HepG2 (cell line): ENCODE data around the gene PCNA. TPM values are rescaled to one million over a fixed set of nuclear protein-coding genes. Genes with fewer than 3 reads are reported as not detected.

Experiments used
- REXO4 ChIP-seq: sonication (generic); formaldehyde crosslinking; IDR thresholded peaks from 2 replicates; pipeline ENCODE4 v1.8.0; 2022; ENCODE audit warnings: missing genetic modification reagents, mild to moderate bottlenecking, borderline replicate concordance
- ZFP62 ChIP-seq: sonication (generic); formaldehyde crosslinking; IDR thresholded peaks from 2 replicates; pipeline ENCODE4 v1.4.0; 2020; ENCODE audit warnings: missing genetic modification reagents
- ZNF713 ChIP-seq: sonication (generic); formaldehyde crosslinking; IDR thresholded peaks from 2 replicates; pipeline ENCODE4 v1.4.0; 2020; ENCODE audit warnings: mild to moderate bottlenecking, missing genetic modification reagents
- polyA plus RNA-seq, 8 experiments: library from polyadenylated mRNA; depleted of rRNA in 3 of 8; stranded (reverse) in 7 of 8; unstranded in 1 of 8; fragments of >200 nt; fragmentation: Illumina TruSeq in 4 of 8; extraction: Trizol in 4 of 8; gene quantifications; 2 replicates each; pipeline versions ENCODE4 v1.2.1 to v1.2.3, GENCODE V29; 2011 to 2016; ENCODE audit warnings: low read depth in 4 of 8, missing spikeins in 1 of 8, mixed read lengths in 1 of 8; ENCODE audit not compliant: insufficient read depth in 1 of 8
- total RNA-seq, 5 experiments: library from RNA; depleted of rRNA; stranded (reverse); fragments of >200 nt; fragmentation: Illumina TruSeq; extraction: Trizol; gene quantifications; 2 replicates each; pipeline ENCODE4 v1.2.3, GENCODE V29; 2016; ENCODE audit warnings: low read depth in 1 of 5
- TF ChIP-seq, protein P1 (sequence below): sonication (generic); formaldehyde crosslinking; IDR thresholded peaks from 2 replicates; pipeline ENCODE4 v1.5.0; 2020; ENCODE audit warnings: mild to moderate bottlenecking, missing genetic modification reagents, borderline replicate concordance
- TF ChIP-seq, protein P2 (sequence below): sonication (generic); formaldehyde crosslinking; IDR thresholded peaks from 2 replicates; pipeline ENCODE4 v1.4.0; 2020; ENCODE audit warnings: mild to moderate bottlenecking, missing genetic modification reagents
- TF ChIP-seq, protein P3 (sequence below): sonication (generic); formaldehyde crosslinking; conservative IDR thresholded peaks from 2 replicates; pipeline ENCODE4 v1.4.0; 2020; ENCODE audit warnings: missing genetic modification reagents
- TF ChIP-seq, protein P4 (sequence below): sonication (generic); formaldehyde crosslinking; IDR thresholded peaks from 2 replicates; pipeline ENCODE4 v1.4.0; 2020; ENCODE audit warnings: missing genetic modification reagents
- TF ChIP-seq, protein P5 (sequence below): sonication (generic); formaldehyde crosslinking; IDR thresholded peaks from 2 replicates; pipeline ENCODE4 v1.9.0; 2021; ENCODE audit warnings: missing genetic modification reagents, borderline replicate concordance

The PCNA gene
- total and polyA plus RNA-seq, 2 of the 13 experiments (the other 11 are each of a cell fraction or from before 2014, with no cell fraction given): 229 to 655 TPM

DNA sequence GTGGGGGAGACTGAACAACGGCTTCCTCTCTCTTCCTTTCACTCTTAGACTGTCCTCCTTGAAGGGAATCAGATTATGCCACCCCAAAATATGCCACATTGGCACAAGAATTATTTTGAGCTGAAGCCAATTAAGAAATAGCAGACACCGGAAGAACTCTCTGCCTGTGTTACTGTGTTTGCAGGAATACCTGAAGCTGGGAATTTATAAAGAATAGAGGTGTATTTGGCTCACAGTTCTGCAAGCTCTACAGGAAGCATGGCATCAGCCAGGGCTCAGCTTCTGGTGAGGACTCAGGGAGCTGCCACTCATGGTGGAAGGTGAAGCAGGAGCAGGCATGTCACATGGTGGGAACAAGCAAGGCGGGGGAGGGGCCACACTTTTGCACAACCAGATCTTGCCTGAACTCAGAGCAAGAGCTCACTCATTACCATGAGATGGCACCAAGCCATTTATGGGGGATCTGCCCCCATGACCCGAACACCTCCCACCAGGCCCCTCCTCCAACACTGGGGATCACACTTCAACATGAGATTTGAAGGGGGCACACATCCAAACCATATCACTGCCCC, 46.0 kb downstream of the PCNA start (continued):
- TF ChIP-seq, protein P1, sequence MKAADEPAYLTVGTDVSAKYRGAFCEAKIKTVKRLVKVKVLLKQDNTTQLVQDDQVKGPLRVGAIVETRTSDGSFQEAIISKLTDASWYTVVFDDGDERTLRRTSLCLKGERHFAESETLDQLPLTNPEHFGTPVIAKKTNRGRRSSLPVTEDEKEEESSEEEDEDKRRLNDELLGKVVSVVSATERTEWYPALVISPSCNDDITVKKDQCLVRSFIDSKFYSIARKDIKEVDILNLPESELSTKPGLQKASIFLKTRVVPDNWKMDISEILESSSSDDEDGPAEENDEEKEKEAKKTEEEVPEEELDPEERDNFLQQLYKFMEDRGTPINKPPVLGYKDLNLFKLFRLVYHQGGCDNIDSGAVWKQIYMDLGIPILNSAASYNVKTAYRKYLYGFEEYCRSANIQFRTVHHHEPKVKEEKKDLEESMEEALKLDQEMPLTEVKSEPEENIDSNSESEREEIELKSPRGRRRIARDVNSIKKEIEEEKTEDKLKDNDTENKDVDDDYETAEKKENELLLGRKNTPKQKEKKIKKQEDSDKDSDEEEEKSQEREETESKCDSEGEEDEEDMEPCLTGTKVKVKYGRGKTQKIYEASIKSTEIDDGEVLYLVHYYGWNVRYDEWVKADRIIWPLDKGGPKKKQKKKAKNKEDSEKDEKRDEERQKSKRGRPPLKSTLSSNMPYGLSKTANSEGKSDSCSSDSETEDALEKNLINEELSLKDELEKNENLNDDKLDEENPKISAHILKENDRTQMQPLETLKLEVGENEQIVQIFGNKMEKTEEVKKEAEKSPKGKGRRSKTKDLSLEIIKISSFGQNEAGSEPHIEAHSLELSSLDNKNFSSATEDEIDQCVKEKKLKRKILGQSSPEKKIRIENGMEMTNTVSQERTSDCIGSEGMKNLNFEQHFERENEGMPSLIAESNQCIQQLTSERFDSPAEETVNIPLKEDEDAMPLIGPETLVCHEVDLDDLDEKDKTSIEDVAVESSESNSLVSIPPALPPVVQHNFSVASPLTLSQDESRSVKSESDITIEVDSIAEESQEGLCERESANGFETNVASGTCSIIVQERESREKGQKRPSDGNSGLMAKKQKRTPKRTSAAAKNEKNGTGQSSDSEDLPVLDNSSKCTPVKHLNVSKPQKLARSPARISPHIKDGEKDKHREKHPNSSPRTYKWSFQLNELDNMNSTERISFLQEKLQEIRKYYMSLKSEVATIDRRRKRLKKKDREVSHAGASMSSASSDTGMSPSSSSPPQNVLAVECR (CRISPR knock-in tag): no peak
- TF ChIP-seq, protein P2, sequence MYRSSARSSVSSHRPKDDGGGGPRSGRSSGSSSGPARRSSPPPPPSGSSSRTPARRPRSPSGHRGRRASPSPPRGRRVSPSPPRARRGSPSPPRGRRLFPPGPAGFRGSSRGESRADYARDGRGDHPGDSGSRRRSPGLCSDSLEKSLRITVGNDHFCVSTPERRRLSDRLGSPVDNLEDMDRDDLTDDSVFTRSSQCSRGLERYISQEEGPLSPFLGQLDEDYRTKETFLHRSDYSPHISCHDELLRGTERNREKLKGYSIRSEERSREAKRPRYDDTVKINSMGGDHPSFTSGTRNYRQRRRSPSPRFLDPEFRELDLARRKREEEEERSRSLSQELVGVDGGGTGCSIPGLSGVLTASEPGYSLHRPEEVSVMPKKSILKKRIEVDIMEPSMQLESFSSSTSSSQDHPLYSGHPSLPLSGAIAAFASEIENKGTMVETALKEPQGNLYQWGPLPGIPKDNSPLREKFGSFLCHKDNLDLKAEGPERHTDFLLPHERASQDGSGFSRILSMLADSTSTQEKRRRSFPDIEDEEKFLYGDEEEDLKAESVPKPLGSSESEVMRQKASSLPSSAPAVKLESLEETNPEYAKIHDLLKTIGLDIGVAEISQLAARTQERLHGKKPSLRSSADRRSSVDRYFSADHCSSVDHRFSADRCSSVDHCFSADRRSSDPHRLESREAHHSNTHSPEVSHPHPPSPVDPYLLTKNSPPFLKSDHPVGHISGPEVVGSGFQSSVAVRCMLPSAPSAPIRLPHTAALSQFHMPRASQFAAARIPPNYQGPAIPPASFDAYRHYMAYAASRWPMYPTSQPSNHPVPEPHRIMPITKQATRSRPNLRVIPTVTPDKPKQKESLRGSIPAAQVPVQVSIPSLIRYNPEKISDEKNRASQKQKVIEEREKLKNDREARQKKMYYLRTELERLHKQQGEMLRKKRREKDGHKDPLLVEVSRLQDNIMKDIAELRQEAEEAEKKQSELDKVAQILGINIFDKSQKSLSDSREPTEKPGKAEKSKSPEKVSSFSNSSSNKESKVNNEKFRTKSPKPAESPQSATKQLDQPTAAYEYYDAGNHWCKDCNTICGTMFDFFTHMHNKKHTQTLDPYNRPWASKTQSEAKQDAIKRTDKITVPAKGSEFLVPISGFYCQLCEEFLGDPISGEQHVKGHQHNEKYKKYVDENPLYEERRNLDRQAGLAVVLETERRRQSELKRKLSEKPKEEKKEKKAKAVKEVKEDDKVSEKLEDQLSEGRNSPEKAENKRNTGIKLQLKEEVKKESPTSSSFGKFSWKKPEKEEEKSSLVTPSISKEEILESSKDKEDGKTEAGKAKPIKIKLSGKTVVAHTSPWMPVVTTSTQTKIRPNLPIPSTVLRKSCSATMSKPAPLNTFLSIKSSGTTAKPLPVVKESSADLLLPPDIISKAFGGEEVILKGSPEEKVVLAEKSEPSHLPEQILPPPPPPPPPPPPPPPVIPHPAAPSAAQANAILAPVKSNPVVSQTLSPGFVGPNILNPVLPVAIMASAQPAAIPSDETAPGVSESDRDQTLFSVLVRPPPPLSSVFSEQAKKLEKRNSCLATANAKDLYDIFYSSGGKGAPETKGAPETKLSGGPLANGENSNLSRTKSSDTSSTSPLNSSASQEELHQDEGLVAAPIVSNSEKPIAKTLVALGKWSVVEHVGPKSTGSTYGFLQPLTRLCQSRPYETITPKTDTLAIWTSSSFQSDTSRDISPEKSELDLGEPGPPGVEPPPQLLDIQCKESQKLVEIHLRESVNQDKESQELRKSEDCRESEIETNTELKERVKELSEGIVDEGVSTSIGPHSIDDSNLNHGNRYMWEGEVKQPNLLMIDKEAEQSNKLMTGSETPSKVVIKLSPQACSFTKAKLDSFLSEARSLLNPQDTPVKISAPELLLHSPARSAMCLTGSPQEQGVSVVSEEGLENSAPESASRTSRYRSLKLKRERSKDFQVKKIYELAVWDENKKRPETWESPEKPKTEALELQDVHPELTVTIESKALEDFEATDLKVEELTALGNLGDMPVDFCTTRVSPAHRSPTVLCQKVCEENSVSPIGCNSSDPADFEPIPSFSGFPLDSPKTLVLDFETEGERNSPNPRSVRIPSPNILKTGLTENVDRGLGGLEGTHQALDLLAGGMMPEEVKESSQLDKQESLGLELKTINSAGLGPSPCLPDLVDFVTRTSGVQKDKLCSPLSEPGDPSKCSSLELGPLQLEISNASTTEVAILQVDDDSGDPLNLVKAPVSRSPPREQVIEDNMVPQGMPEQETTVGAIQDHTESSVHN (CRISPR knock-in tag): no peak
- TF ChIP-seq REXO4 (CRISPR knock-in tag) (no peak), ZFP62 (CRISPR knock-in tag) (no peak), ZNF713 (no peak)
- TF ChIP-seq, protein P3, sequence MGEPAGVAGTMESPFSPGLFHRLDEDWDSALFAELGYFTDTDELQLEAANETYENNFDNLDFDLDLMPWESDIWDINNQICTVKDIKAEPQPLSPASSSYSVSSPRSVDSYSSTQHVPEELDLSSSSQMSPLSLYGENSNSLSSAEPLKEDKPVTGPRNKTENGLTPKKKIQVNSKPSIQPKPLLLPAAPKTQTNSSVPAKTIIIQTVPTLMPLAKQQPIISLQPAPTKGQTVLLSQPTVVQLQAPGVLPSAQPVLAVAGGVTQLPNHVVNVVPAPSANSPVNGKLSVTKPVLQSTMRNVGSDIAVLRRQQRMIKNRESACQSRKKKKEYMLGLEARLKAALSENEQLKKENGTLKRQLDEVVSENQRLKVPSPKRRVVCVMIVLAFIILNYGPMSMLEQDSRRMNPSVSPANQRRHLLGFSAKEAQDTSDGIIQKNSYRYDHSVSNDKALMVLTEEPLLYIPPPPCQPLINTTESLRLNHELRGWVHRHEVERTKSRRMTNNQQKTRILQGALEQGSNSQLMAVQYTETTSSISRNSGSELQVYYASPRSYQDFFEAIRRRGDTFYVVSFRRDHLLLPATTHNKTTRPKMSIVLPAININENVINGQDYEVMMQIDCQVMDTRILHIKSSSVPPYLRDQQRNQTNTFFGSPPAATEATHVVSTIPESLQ (CRISPR knock-in tag): no peak
- TF ChIP-seq, protein P4, sequence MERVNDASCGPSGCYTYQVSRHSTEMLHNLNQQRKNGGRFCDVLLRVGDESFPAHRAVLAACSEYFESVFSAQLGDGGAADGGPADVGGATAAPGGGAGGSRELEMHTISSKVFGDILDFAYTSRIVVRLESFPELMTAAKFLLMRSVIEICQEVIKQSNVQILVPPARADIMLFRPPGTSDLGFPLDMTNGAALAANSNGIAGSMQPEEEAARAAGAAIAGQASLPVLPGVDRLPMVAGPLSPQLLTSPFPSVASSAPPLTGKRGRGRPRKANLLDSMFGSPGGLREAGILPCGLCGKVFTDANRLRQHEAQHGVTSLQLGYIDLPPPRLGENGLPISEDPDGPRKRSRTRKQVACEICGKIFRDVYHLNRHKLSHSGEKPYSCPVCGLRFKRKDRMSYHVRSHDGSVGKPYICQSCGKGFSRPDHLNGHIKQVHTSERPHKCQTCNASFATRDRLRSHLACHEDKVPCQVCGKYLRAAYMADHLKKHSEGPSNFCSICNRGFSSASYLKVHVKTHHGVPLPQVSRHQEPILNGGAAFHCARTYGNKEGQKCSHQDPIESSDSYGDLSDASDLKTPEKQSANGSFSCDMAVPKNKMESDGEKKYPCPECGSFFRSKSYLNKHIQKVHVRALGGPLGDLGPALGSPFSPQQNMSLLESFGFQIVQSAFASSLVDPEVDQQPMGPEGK (CRISPR knock-in tag): no peak
- TF ChIP-seq, protein P5, sequence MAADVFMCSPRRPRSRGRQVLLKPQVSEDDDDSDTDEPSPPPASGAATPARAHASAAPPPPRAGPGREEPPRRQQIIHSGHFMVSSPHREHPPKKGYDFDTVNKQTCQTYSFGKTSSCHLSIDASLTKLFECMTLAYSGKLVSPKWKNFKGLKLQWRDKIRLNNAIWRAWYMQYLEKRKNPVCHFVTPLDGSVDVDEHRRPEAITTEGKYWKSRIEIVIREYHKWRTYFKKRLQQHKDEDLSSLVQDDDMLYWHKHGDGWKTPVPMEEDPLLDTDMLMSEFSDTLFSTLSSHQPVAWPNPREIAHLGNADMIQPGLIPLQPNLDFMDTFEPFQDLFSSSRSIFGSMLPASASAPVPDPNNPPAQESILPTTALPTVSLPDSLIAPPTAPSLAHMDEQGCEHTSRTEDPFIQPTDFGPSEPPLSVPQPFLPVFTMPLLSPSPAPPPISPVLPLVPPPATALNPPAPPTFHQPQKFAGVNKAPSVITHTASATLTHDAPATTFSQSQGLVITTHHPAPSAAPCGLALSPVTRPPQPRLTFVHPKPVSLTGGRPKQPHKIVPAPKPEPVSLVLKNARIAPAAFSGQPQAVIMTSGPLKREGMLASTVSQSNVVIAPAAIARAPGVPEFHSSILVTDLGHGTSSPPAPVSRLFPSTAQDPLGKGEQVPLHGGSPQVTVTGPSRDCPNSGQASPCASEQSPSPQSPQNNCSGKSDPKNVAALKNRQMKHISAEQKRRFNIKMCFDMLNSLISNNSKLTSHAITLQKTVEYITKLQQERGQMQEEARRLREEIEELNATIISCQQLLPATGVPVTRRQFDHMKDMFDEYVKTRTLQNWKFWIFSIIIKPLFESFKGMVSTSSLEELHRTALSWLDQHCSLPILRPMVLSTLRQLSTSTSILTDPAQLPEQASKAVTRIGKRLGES (CRISPR knock-in tag): no peak
